Osteoblast (primary cell): ENCODE results near the gene CTSE. TPM values are rescaled to one million over a fixed set of nuclear protein-coding genes. Genes with fewer than 3 reads are reported as not detected.

Experiments used
- DNase-seq: peaks from one replicate; pipeline ENCODE4 v3.0.0; 2011; ENCODE audit warnings: low spot score, mixed read lengths; ENCODE audit not compliant: insufficient read length; ENCODE audit errors: missing footprints
- H2AFZ ChIP-seq: 2 replicates; pipeline ENCODE4 v1.6.0; 2011; ENCODE audit warnings: mild to moderate bottlenecking, low read length
- H3K27ac ChIP-seq: 2 replicates; pipeline ENCODE4 v1.5.1; 2011; ENCODE audit warnings: mild to moderate bottlenecking, low read depth, low read length, moderate library complexity
- H3K27me3 ChIP-seq: 2 replicates; pipeline ENCODE4 v1.6.0; 2012; ENCODE audit warnings: mild to moderate bottlenecking, control low read depth, inconsistent platforms, low read length, moderate library complexity; ENCODE audit not compliant: insufficient read depth
- H3K36me3 ChIP-seq: 2 replicates; pipeline ENCODE4 v1.5.1; 2011; ENCODE audit warnings: mild to moderate bottlenecking, low read length, control low read depth, moderate library complexity; ENCODE audit not compliant: insufficient read depth
- H3K4me1 ChIP-seq: 2 replicates; pipeline ENCODE4 v1.5.1; 2011; ENCODE audit warnings: mild to moderate bottlenecking, low read length, control low read depth, moderate library complexity; ENCODE audit not compliant: insufficient read depth
- H3K4me2 ChIP-seq: 2 replicates; pipeline ENCODE4 v1.6.0; 2011; ENCODE audit warnings: mild to moderate bottlenecking, low read length; ENCODE audit not compliant: insufficient read depth
- H3K4me3 ChIP-seq: fragments of 200-600 bp; sonication (generic); 3 replicates; pipeline ENCODE4 v1.5.1; 2012; ENCODE audit warnings: mild to moderate bottlenecking, low read length, inconsistent platforms; ENCODE audit not compliant: insufficient read depth
- H3K79me2 ChIP-seq: 2 replicates; pipeline ENCODE4 v1.6.0; 2012; ENCODE audit warnings: mild to moderate bottlenecking, low read length, control low read depth, inconsistent platforms; ENCODE audit not compliant: insufficient read depth
- H3K9me3 ChIP-seq: 2 replicates; pipeline ENCODE4 v1.5.1; 2011; ENCODE audit warnings: low read depth, low read length, control low read depth
- H4K20me1 ChIP-seq: 2 replicates; pipeline ENCODE4 v1.6.0; 2012; ENCODE audit warnings: mild to moderate bottlenecking, low read length, control low read depth; ENCODE audit not compliant: insufficient read depth
- total RNA-seq: library from RNA; depleted of rRNA; stranded (reverse); fragments of >200 nt; gene quantifications from 2 replicates; pipeline ENCODE4 v1.2.3, GENCODE V29; 2012
- TF ChIP-seq, protein P1 (sequence below): IDR thresholded peaks from 2 replicates; pipeline ENCODE4 v1.5.1; 2011; ENCODE audit warnings: mild to moderate bottlenecking, low read depth, low read length, moderate library complexity; ENCODE audit errors: extremely low read depth

Gene CTSE
- total RNA-seq, 1 donor: not detected

DNA sequence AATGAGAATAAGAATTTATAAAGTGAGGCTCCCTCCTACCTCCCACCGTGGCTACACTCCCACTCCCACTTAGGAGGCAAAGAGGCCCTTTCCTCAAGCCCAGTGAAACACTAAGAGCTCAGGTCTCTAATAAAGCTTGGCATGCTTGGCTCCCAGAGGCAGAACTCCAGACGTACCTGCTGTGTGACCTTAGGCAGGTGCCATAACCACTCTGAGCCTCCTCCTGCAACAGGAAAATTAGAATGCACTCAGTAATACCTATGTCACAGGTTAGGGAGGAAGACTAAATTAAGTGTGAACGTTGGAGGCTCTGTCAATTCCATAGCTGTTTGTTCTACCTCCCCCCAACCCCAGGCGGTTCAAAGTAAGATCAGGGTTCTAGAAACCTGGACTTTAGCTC is 63.9 kb downstream of the CTSE start:
- H3K9me3 ChIP-seq: no peaks in the 10 kb centered on the region
- H3K4me3 ChIP-seq: no peak overlapping the region
- peaks cover 12% of the 10 kb centered on the region for H3K27me3 ChIP-seq
- no peaks in the 10 kb centered on the region for H4K20me1 ChIP-seq
- DNase-seq: no peak
- H3K27ac ChIP-seq: no peak overlapping the region
- TF ChIP-seq, protein P1, sequence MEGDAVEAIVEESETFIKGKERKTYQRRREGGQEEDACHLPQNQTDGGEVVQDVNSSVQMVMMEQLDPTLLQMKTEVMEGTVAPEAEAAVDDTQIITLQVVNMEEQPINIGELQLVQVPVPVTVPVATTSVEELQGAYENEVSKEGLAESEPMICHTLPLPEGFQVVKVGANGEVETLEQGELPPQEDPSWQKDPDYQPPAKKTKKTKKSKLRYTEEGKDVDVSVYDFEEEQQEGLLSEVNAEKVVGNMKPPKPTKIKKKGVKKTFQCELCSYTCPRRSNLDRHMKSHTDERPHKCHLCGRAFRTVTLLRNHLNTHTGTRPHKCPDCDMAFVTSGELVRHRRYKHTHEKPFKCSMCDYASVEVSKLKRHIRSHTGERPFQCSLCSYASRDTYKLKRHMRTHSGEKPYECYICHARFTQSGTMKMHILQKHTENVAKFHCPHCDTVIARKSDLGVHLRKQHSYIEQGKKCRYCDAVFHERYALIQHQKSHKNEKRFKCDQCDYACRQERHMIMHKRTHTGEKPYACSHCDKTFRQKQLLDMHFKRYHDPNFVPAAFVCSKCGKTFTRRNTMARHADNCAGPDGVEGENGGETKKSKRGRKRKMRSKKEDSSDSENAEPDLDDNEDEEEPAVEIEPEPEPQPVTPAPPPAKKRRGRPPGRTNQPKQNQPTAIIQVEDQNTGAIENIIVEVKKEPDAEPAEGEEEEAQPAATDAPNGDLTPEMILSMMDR: no peak
- no peaks in the 10 kb centered on the region for H3K79me2 ChIP-seq
- H3K36me3 ChIP-seq: no peaks in the 10 kb centered on the region
- H3K4me2 ChIP-seq: no peak overlapping the region
- H3K4me1 ChIP-seq: peaks cover 28% of the 10 kb centered on the region
- H2AFZ ChIP-seq: no peak overlapping the region

Other genes with a start within 250 kb of the CTSE start
- gene RAB29, start 248.4 kb downstream of the CTSE start, total RNA-seq: 37.6 and 43.3 TPM in 2 replicates
- 28.0 and 29.3 TPM in 2 replicates for gene SLC41A1, start 210.7 kb downstream of the CTSE start, total RNA-seq
- gene PM20D1, start 173.8 kb downstream of the CTSE start, total RNA-seq: 0.29 TPM in 1 of 2 replicates, not detected in the other
- gene SLC26A9, start 80.4 kb downstream of the CTSE start, total RNA-seq: not detected in 2 replicates
- 7.6 and 7.7 TPM in 2 replicates for gene RAB7B, start 20.5 kb downstream of the CTSE start, total RNA-seq
- gene RHEX, start 29.3 kb upstream of the CTSE start, total RNA-seq: not detected in 2 replicates
- gene AVPR1B, start 93.5 kb upstream of the CTSE start, total RNA-seq: not detected in 2 replicates
- gene FAM72A, start 178.9 kb upstream of the CTSE start, total RNA-seq: 2.2 and 3.2 TPM in 2 replicates
- gene SRGAP2, start 179.6 kb upstream of the CTSE start, total RNA-seq: 56.8 and 63.1 TPM in 2 replicates